Endothelial cell of umbilical vein (primary cell): ENCODE results near the gene MGAT4A. TPM values are rescaled to one million over a fixed set of nuclear protein-coding genes. Genes with fewer than 3 reads are reported as not detected.

ENCODE experiments used
- BruUV-seq: library from RNA; stranded (reverse); fragments of 400-500 nt; replicated peaks from 2 replicates; lab custom pipeline; 2021; lab: Mats Ljungman, UMichigan
- CTCF ChIA-PET: fragments of 300-600, 350-600 bp; sonication (Branson Sonifier 250); formaldehyde crosslinking; loops from one replicate; lab custom pipeline; 2021; ENCODE audit warnings: antibody characterized with exemption, inconsistent platforms; lab: Charles Lee
- POLR2A ChIA-PET: fragments of 300-600, 350-600 bp; sonication (Branson Sonifier 250); formaldehyde crosslinking; loops from one replicate; lab custom pipeline; 2021; ENCODE audit warnings: antibody characterized with exemption, inconsistent platforms; lab: Charles Lee
- DNase-seq: peaks from one replicate; pipeline ENCODE4 v3.0.0-alpha.2; 2011; ENCODE audit warnings: low read depth, low spot score
- FAIRE-seq: peaks from 2 replicates; lab custom pipeline; 2011; peaks lifted over from hg19 to GRCh38; lab: Jason Lieb, UNC
- H2AFZ ChIP-seq: 2 replicates; pipeline ENCODE4 v1.6.0; 2012; ENCODE audit warnings: low read depth, low read length, control low read depth, inconsistent platforms
- H3K27ac ChIP-seq: 2 replicates; pipeline ENCODE4 v1.5.1; 2011; ENCODE audit warnings: low read depth, mild to moderate bottlenecking, control low read depth, low read length, moderate library complexity; ENCODE audit not compliant: insufficient read depth
- H3K27me3 ChIP-seq, 2 experiments: 2 replicates each; pipeline versions ENCODE4 v1.6.0 to v1.6.1; 2011; ENCODE audit warnings: low read length in 2 of 2, mixed read lengths in 1 of 2; ENCODE audit not compliant: control insufficient read depth in 2 of 2, insufficient read depth in 2 of 2
- H3K36me3 ChIP-seq, 2 experiments: 2 replicates in 1 of 2; 3 replicates in 1 of 2; pipeline ENCODE4 v1.5.1; 2011; ENCODE audit warnings: low read length in 2 of 2, mild to moderate bottlenecking in 1 of 2, moderate library complexity in 1 of 2; ENCODE audit not compliant: control insufficient read depth in 2 of 2, insufficient read depth in 2 of 2; ENCODE audit errors: extremely low read depth in 1 of 2
- H3K4me1 ChIP-seq: 3 replicates; pipeline ENCODE4 v1.5.1; 2011; ENCODE audit warnings: mild to moderate bottlenecking, low read length; ENCODE audit not compliant: control insufficient read depth, insufficient read depth; ENCODE audit errors: extremely low read depth
- H3K4me2 ChIP-seq: 2 replicates; pipeline ENCODE4 v1.6.1; 2011; ENCODE audit warnings: low read length, control low read depth, mixed read lengths; ENCODE audit not compliant: insufficient read depth
- H3K4me3 ChIP-seq, 3 experiments: fragments of 200-600 bp in 1 of 3; sonication (generic), shearing (Covaris generic) in 1 of 3; replicated peaks in 1 of 3; 2 replicates each; pipeline ENCODE4 v1.5.1; 2011 to 2016; ENCODE audit warnings: control low read depth in 3 of 3, low read length in 3 of 3, mild to moderate bottlenecking in 2 of 3, inconsistent platforms in 1 of 3, low read depth in 1 of 3, moderate library complexity in 1 of 3; ENCODE audit not compliant: insufficient read depth in 1 of 3
- H3K79me2 ChIP-seq: 2 replicates; pipeline ENCODE4 v1.6.0; 2012; ENCODE audit warnings: low read length, inconsistent platforms; ENCODE audit not compliant: control insufficient read depth, insufficient read depth
- H3K9ac ChIP-seq: replicated peaks from 2 replicates; pipeline ENCODE3; 2011; ENCODE audit warnings: low read length, control low read depth; ENCODE audit not compliant: insufficient read depth; ENCODE audit errors: extremely low read depth
- H3K9me1 ChIP-seq: replicated peaks from 3 replicates; pipeline ENCODE4 v1.6.0; 2011; ENCODE audit warnings: mild to moderate bottlenecking, low read length; ENCODE audit not compliant: control insufficient read depth, insufficient read depth; ENCODE audit errors: extremely low read depth
- H3K9me3 ChIP-seq: replicated peaks from 2 replicates; pipeline ENCODE4 v1.5.1; 2012; ENCODE audit warnings: low read length, inconsistent platforms; ENCODE audit not compliant: control insufficient read depth, insufficient read depth
- H4K20me1 ChIP-seq: replicated peaks from 2 replicates; pipeline ENCODE3; 2011; ENCODE audit warnings: mild to moderate bottlenecking, low read length; ENCODE audit not compliant: control insufficient read depth, insufficient read depth; ENCODE audit errors: extremely low read depth
- FOS ChIP-seq: IDR thresholded peaks from 2 replicates; pipeline ENCODE4 v1.6.1; 2011; ENCODE audit warnings: mild to moderate bottlenecking, low read length, moderate library complexity, borderline replicate concordance; ENCODE audit not compliant: insufficient read depth
- GATA2 ChIP-seq: IDR thresholded peaks from 2 replicates; pipeline ENCODE4 v1.7.0; 2011; ENCODE audit warnings: low read depth, mild to moderate bottlenecking, moderate library complexity, mixed read lengths, low read length; ENCODE audit not compliant: insufficient read length, insufficient read depth
- MAX ChIP-seq: IDR thresholded peaks from 2 replicates; pipeline ENCODE4 v1.6.1; 2011; ENCODE audit not compliant: insufficient read depth, insufficient read length
- MYC ChIP-seq: IDR thresholded peaks from one replicate; pipeline ENCODE4 v1.6.1; 2011; ENCODE audit warnings: mild to moderate bottlenecking, low read depth, low read length
- POLR2AphosphoS5 ChIP-seq: IDR thresholded peaks from 2 replicates; pipeline ENCODE4 v1.6.1; 2012; ENCODE audit warnings: low read depth, mild to moderate bottlenecking, control low read depth, low read length, moderate library complexity; ENCODE audit not compliant: insufficient read depth
- dilution Hi-C: fragments of 300-500 bp; cut with MboI; formaldehyde crosslinking; loops from one replicate; pipeline ENCODE4 v1.15.0; 2019; ENCODE audit warnings: low sequenced_read_pairs; ENCODE audit not compliant: extremely low pct_ligation_motif_present
- intact Hi-C: fragments of 100-400 bp; cut with micrococcal nuclease; formaldehyde crosslinking; loops from one replicate; pipeline ENCODE4 v1.10.0; 2022
- polyA plus RNA-seq, 4 experiments: library from polyadenylated mRNA; depleted of rRNA in 3 of 4; stranded (reverse) in 3 of 4; unstranded in 1 of 4; fragments of >200 nt; gene quantifications; 2 replicates each; pipeline versions ENCODE4 v1.2.1 to v1.2.3, GENCODE V29; 2011 to 2012; ENCODE audit warnings: missing spikeins in 1 of 4
- total RNA-seq: library from RNA; stranded (reverse); gene quantifications from 2 replicates; pipeline ENCODE4 v1.2.3, GENCODE V29; 2021

MGAT4A gene
- total and polyA plus RNA-seq, 2 donors (not counting 3 experiments of a cell fraction or from before 2014, with no cell fraction given) = 9.2 to 42.2 TPM

- FAIRE-seq = no peak
- Histone ChIP-seq H2AFZ (no peak overlapping the region), H3K79me2 (peaks cover under 1% of the 10 kb centered on the region), H3K27ac (no peak overlapping the region), H3K4me1 (peaks cover 15% of the 10 kb centered on the region), H3K36me3 (no peaks in the 10 kb centered on the region), H3K4me3 (no peak overlapping the region), H3K4me2 (no peak overlapping the region), H3K9me3 (no peaks in the 10 kb centered on the region), H3K9ac (no peak overlapping the region), H3K9me1 (no peaks in the 10 kb centered on the region), H3K27me3 (no peaks in the 10 kb centered on the region), H4K20me1 (no peaks in the 10 kb centered on the region)
- dilution Hi-C loops = no loop called here
- BruUV-seq = no TSS peak
- POLR2A ChIA-PET = no interaction called here
- TF ChIP-seq MYC (no peak), MAX (no peak)
- intact Hi-C loops = no loop called here
- CTCF ChIA-PET = interaction anchor here (1.0 kb wide), 1 partner anchor 86 kb away, joined by 3 read pairs; no protein-coding TSS in a partner anchor
- no peak for DNase-seq
These were observed 6.9 kb upstream of the MGAT4A start for GRCh38 chr2:98737848-98738247.

GRCh38 chr2:98736464-98736889 lies 5.5 kb upstream of the MGAT4A start:
- Histone ChIP-seq H3K79me2 (peaks cover 2% of the 10 kb centered on the region), H3K9ac (no peak overlapping the region), H3K4me1 (peaks cover 22% of the 10 kb centered on the region), H3K27ac (no peak overlapping the region), H2AFZ (no peak overlapping the region), H3K4me3 (no peak overlapping the region), H3K9me1 (no peaks in the 10 kb centered on the region), H3K4me2 (peak overlapping the region; percentile 8), H4K20me1 (no peaks in the 10 kb centered on the region), H3K9me3 (no peaks in the 10 kb centered on the region), H3K36me3 (no peaks in the 10 kb centered on the region), H3K27me3 (no peaks in the 10 kb centered on the region)
- dilution Hi-C loops = no loop called here
- POLR2A ChIA-PET = no interaction called here
- FAIRE-seq = no peak
- intact Hi-C loops = no loop called here
- no TSS peak for BruUV-seq
- TF ChIP-seq POLR2AphosphoS5 (no peak), FOS (peak; percentile 36), GATA2 (peak; percentile 82)
- CTCF ChIA-PET = no interaction called here
- peak; percentile 6 for DNase-seq
